Measurements from ENCODE around the gene TOMM7. TPM values are rescaled to one million over a fixed set of nuclear protein-coding genes. Genes with fewer than 3 reads are reported as not detected.

TOMM7 gene
- total and polyA plus RNA-seq, 4 donors: 122 to 275 (median 204) TPM

- ATAC-seq (ENCODE audit: insufficient read depth, low FRiP score) (no peak), DNase-seq (no peak)
- Histone ChIP-seq H3K36me3 (ENCODE audit: control insufficient read depth in 4 of 4, insufficient read depth in 4 of 4, low read length in 4 of 4) (peaks cover 0 to under 1% (median 0%) of the 10 kb centered on the region in 4 donors), H3K4me1 (ENCODE audit: control insufficient read depth in 5 of 5, insufficient read depth in 5 of 5, low read length in 5 of 5) (peaks cover 0 to 4% (median 0%) of the 10 kb centered on the region in 5 donors), H3K9me3 (ENCODE audit: control insufficient read depth in 4 of 4, insufficient read depth in 3 of 4, low read length in 3 of 4) (peaks cover 0 to 4% (median 0%) of the 10 kb centered on the region in 4 donors), H3K4me3 (no peak overlapping the region), H3K27me3 (ENCODE audit: control insufficient read depth in 3 of 3, insufficient read depth in 3 of 3, low read length in 2 of 3) (no peaks in the 10 kb centered on the region), H3K9ac (ENCODE audit: insufficient read depth in 1 of 2, low read length in 2 of 2) (no peak overlapping the region), H3K27ac (ENCODE audit: low read depth in 1 of 2, low read length in 1 of 2) (no peak overlapping the region)
- no peak for TF ChIP-seq CTCF (IDR thresholded peaks at IDR 0.05; ENCODE audit: control extremely low read depth, extremely low read depth)
These were observed 4.9 kb upstream of the TOMM7 start for GRCh38 chr7:22827563-22827962.

GRCh38 chr7:22826593-22826992 lies 3.9 kb upstream of the TOMM7 start:
- ATAC-seq (ENCODE audit: insufficient read depth, low FRiP score) (no peak), DNase-seq (no peak)
- Histone ChIP-seq H3K9ac (ENCODE audit: insufficient read depth in 1 of 2, low read length in 2 of 2) (no peak overlapping the region), H3K4me1 (ENCODE audit: control insufficient read depth in 5 of 5, insufficient read depth in 5 of 5, low read length in 5 of 5) (peaks cover 0 to 6% (median 2%) of the 10 kb centered on the region in 5 donors), H3K4me3 (no peak overlapping the region), H3K27me3 (ENCODE audit: control insufficient read depth in 3 of 3, insufficient read depth in 3 of 3, low read length in 2 of 3) (no peaks in the 10 kb centered on the region), H3K9me3 (ENCODE audit: control insufficient read depth in 4 of 4, insufficient read depth in 3 of 4, low read length in 3 of 4) (peaks cover 0 to 4% (median 0%) of the 10 kb centered on the region in 4 donors), H3K27ac (ENCODE audit: low read depth in 1 of 2, low read length in 1 of 2) (no peak overlapping the region), H3K36me3 (ENCODE audit: control insufficient read depth in 4 of 4, insufficient read depth in 4 of 4, low read length in 4 of 4) (peaks cover 0 to 5% (median 0%) of the 10 kb centered on the region in 4 donors)
- no peak for TF ChIP-seq CTCF (IDR thresholded peaks at IDR 0.05; ENCODE audit: control extremely low read depth, extremely low read depth)
- WGBS, 2 donors: 73 to 84% methylated on average over 2 of the region's 2 CpGs

DNA sequence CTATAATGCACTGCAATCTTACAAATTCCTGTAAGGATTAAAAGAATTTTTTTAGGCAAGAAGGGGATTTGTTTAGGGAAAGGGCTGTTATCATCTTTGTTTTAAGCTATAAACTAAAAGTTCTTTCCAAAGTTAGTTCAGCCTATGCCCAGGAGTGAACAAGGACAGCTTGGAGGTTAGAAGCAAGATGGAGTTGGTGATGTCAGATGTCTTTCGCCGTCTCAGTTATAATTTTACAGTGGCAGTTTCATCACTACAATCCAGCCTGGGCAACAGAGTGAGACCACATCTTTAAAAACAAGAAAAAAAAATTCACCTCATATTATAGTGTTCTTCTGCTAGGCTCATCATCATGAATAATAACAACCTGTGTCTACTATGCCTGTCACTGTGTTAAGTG lies 2.1 kb upstream of the TOMM7 start:
- WGBS, 2 donors: 91 to 93% methylated on average over 2 of the region's 2 CpGs
- peaks cover 0 to 4% (median 0%) of the 10 kb centered on the region in 4 donors for H3K9me3 ChIP-seq (ENCODE audit: control insufficient read depth in 4 of 4, insufficient read depth in 3 of 4, low read length in 3 of 4)
- no peak for ATAC-seq (ENCODE audit: insufficient read depth, low FRiP score)

More for the DNA sequence above, 2.1 kb upstream of the TOMM7 start:
- no peak for TF ChIP-seq CTCF (IDR thresholded peaks at IDR 0.05; ENCODE audit: control extremely low read depth, extremely low read depth)
- Histone ChIP-seq H3K27me3 (ENCODE audit: control insufficient read depth in 3 of 3, insufficient read depth in 3 of 3, low read length in 2 of 3) (no peaks in the 10 kb centered on the region), H3K27ac (ENCODE audit: low read depth in 1 of 2, low read length in 1 of 2) (no peak overlapping the region), H3K4me1 (ENCODE audit: control insufficient read depth in 5 of 5, insufficient read depth in 5 of 5, low read length in 5 of 5) (peaks cover 6 to 12% (median 6%) of the 10 kb centered on the region in 5 donors), H3K4me3 (no peak overlapping the region), H3K9ac (ENCODE audit: insufficient read depth in 1 of 2, low read length in 2 of 2) (no peak overlapping the region), H3K36me3 (ENCODE audit: control insufficient read depth in 4 of 4, insufficient read depth in 4 of 4, low read length in 4 of 4) (peaks cover 0 to 5% (median under 1%) of the 10 kb centered on the region in 4 donors)
- no peak for DNase-seq

Data from lung (tissue), 12 donors.